ENCODE data around the gene CA12.

Gene CA12

DNA sequence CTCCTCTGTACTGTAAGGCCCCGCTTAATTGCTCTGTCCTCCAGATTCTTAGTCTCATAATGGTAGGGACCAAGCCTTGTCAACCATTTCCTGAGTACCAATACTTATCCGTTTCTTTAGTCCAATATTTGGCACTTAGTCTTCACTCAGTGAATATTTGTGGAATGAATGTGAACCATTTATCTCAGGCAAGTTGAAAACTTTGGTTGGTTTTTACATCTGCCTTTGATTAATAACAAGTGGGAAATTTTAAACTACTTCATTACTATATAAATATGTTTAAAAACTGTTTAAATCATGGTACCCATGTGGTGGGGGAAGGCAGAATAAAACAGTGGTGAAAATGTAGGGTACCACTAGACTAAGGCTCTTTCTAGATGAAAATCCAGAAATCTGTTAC is 15.2 kb downstream of the CA12 start:
- H3K4me3 ChIP-seq (ENCODE audit: low read length), result no peak overlapping the region
- TF ChIP-seq, protein P1, sequence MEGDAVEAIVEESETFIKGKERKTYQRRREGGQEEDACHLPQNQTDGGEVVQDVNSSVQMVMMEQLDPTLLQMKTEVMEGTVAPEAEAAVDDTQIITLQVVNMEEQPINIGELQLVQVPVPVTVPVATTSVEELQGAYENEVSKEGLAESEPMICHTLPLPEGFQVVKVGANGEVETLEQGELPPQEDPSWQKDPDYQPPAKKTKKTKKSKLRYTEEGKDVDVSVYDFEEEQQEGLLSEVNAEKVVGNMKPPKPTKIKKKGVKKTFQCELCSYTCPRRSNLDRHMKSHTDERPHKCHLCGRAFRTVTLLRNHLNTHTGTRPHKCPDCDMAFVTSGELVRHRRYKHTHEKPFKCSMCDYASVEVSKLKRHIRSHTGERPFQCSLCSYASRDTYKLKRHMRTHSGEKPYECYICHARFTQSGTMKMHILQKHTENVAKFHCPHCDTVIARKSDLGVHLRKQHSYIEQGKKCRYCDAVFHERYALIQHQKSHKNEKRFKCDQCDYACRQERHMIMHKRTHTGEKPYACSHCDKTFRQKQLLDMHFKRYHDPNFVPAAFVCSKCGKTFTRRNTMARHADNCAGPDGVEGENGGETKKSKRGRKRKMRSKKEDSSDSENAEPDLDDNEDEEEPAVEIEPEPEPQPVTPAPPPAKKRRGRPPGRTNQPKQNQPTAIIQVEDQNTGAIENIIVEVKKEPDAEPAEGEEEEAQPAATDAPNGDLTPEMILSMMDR (IDR thresholded peaks at IDR 0.05; ENCODE audit: insufficient read depth, low read depth, low read length, missing control alignments), result no peak

DNA sequence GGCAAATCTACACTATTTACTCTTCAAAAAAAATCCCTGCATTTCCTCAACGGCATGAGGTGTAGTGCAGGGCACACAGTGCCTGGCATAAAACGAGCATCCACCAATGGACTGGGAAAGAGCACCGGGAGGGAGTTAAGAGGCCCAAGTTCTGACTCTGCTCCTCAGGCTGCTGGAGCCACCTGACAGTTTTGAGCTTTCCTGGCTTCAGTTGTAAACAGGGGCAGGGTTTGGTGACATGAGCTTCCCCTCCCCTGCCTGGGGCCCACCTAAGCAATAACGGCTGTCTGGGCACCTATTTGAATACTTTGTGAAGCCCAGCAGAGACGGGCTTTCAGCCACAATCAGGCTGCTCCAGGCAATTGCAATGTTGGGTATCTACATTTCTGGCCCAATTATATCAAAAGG is 16.4 kb downstream of the CA12 start:
- DNase-seq (ENCODE audit: low read depth), result no peak
- TF ChIP-seq, protein P1 (IDR thresholded peaks at IDR 0.05; ENCODE audit: insufficient read depth, low read depth, low read length, missing control alignments), result no peak
- no peak overlapping the region for H3K4me3 ChIP-seq (ENCODE audit: low read length)

More for the DNA sequence above, 15.2 kb downstream of the CA12 start:
- DNase-seq (ENCODE audit: low read depth), result no peak

DNA sequence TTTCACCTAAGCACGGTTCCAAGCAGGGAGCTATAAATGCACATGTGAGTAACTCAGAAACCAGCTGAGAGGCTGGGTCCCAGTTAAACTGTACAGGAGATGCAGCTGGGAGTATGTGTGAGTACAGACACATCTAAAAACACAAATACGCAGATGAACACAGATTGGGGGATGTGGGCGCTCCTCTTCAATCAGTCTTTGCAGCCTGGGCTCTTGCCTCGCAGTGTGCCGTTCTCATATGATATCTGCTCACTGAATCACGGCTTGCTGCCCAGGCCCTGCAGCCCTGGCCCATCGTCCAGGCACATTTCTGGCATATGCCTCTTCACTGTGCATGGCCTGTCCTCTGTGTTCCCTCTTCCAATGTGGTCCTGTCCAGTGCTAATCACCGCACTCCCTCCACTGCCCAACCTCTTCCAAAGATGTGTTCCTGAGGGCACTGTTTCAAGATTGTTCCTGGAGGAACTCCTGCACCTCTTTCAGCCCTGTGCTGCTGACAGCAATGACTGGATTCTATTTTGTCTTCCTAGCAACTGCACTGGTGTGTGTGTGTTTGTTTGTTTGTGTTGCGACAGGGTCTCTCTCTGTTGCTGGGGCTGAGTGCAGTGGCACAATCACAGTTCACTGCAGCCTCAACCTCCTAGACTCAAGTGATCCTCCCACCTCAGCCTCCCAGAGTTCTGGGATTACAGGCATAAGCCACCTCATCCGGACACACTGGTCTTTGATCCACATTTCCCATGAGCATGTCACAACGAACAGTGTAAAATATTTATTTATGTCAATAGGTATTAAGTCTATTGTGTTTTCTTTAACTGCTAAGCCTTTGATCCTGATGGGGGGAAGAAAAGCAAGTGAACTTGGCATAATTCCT is 17.0 kb downstream of the CA12 start:
- no peak for DNase-seq (ENCODE audit: low read depth)
- no peak overlapping the region for H3K4me3 ChIP-seq (ENCODE audit: low read length)
- TF ChIP-seq, protein P1 (IDR thresholded peaks at IDR 0.05; ENCODE audit: insufficient read depth, low read depth, low read length, missing control alignments), result no peak

DNA sequence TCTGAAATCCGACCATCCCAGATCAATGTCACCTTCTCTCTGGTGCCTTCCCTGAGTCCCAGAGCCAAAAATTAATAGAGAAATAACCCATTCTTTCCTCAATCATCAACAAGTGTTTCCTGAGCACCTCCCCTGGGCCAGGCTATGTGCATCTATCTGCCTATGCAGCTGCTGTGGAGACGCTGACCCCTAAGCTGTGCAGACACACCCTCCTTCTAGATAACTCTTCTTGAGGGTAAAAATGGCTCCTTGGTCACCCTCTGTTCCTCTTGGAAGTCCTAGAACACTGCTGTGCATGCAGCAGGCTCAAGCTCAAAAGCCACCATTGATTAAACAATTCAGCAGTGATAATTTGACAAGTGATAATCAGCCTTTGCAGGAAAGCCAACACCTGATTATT is 18.4 kb downstream of the CA12 start:
- TF ChIP-seq, protein P1 (IDR thresholded peaks at IDR 0.05; ENCODE audit: insufficient read depth, low read depth, low read length, missing control alignments), result no peak
- no peak overlapping the region for H3K4me3 ChIP-seq (ENCODE audit: low read length)
- no peak for DNase-seq (ENCODE audit: low read depth)

DNA sequence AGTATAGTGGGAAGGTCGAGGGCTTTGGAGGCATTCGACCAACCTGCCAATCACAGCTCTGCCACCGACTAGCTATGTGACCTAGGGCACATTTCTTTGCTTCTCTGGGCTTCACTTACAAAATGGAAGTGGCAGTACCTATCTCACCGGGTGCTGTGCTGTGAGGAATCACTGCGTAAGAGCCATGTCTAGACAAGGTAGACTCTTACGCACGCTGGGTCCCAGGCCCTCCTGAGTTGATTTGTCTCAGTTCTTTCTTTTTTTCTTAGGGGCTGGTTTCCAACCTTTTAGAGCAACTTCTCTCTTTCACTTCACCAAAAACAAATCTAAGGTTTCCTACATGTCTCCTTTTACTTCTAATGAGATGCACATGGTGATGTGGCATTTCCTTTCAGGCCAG is 18.8 kb downstream of the CA12 start:
- DNase-seq (ENCODE audit: low read depth), result no peak
- TF ChIP-seq, protein P1 (IDR thresholded peaks at IDR 0.05; ENCODE audit: insufficient read depth, low read depth, low read length, missing control alignments), result no peak
- no peak overlapping the region for H3K4me3 ChIP-seq (ENCODE audit: low read length)

DNA sequence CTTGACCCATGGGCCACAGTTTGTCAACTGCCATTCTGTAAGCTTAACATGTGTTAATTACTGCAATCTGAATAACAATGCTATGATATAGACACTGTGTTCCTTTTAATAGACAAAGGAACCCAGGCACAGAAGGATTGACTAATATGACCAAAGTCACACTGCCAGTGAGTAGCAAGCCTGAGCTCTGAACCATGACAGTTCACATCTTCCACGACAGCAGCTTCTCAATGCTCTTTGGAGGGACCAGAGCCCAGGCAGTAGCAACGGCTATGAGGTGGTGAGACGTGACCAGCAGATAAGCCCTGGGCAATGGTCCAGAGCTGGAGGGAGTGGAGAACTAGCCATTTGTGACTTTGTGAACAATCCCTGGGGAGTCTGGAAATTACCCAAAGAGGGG is 19.4 kb downstream of the CA12 start:
- no peak for DNase-seq (ENCODE audit: low read depth)
- TF ChIP-seq, protein P1 (IDR thresholded peaks at IDR 0.05; ENCODE audit: insufficient read depth, low read depth, low read length, missing control alignments), result no peak
- H3K4me3 ChIP-seq (ENCODE audit: low read length), result no peak overlapping the region

DNA sequence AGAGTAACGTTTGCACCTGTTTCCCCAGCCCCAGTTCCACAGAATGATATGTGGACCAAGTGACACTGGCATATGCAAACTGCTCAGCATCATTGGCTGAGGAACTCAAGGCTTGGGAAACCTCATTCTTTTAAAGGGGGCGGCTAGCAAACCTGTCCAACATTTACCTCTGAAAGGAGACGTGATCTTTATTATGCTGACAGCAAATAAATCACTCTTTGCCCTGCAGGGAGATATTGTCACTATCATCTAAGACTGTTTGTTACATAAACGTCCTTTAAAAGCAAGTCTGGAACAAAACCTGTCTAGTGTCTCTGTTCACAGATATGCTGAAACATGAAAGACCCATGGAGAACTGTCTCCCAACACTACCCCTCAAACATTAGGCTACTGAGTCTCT is 21.5 kb downstream of the CA12 start:
- TF ChIP-seq, protein P1 (IDR thresholded peaks at IDR 0.05; ENCODE audit: insufficient read depth, low read depth, low read length, missing control alignments), result no peak

More for the DNA sequence above, 21.5 kb downstream of the CA12 start:
- no peak overlapping the region for H3K4me3 ChIP-seq (ENCODE audit: low read length)
- DNase-seq (ENCODE audit: low read depth), result no peak
